Neural cell (in vitro differentiated cells): ENCODE data around the gene LAMP1. TPM values are rescaled to one million over a fixed set of nuclear protein-coding genes. Genes with fewer than 3 reads are reported as not detected.

Source experiments
- H2AFZ ChIP-seq: fragments of 200-600, 300-800 bp; sonication (generic), shearing (Covaris generic); 2 replicates; pipeline ENCODE4 v1.6.0; 2014; ENCODE audit warnings: low read depth, mild to moderate bottlenecking, antibody characterized with exemption, low read length, moderate library complexity
- H3F3A ChIP-seq: fragments of 200-600 bp; shearing (Covaris generic); 2 replicates; pipeline ENCODE4 v1.6.1; 2016; ENCODE audit warnings: mild to moderate bottlenecking, moderate library complexity, mixed read lengths, antibody characterized with exemption, low read length; ENCODE audit not compliant: insufficient read depth, poor library complexity, severe bottlenecking
- H3K27ac ChIP-seq: fragments of 200-600, 300-800 bp; sonication (generic), shearing (Covaris generic); 2 replicates; pipeline ENCODE4 v1.5.1; 2014; ENCODE audit warnings: mild to moderate bottlenecking, low read length, moderate library complexity
- H3K27me3 ChIP-seq: fragments of 300-800, 200-600 bp; sonication (generic), shearing (Covaris generic); 2 replicates; pipeline ENCODE4 v1.6.0; 2014; ENCODE audit warnings: mild to moderate bottlenecking, low read depth, low read length, moderate library complexity; ENCODE audit not compliant: insufficient read depth
- H3K36me3 ChIP-seq: fragments of 300-800, 200-600 bp; sonication (generic), shearing (Covaris generic); 2 replicates; pipeline ENCODE4 v1.5.1; 2014; ENCODE audit warnings: mild to moderate bottlenecking, antibody characterized with exemption, low read length, moderate library complexity; ENCODE audit not compliant: insufficient read depth
- H3K4me2 ChIP-seq: fragments of 300-800, 200-600 bp; sonication (generic), shearing (Covaris generic); 2 replicates; pipeline ENCODE4 v1.6.0; 2014; ENCODE audit warnings: mild to moderate bottlenecking, low read length
- H3K4me3 ChIP-seq: fragments of 300-800, 200-600 bp; sonication (generic), shearing (Covaris generic); 2 replicates; pipeline ENCODE4 v1.5.1; 2014; ENCODE audit warnings: mild to moderate bottlenecking, low read length, moderate library complexity
- H3K79me2 ChIP-seq: fragments of 200-600 bp; shearing (Covaris generic); replicated peaks from 2 replicates; pipeline ENCODE4 v1.6.0; 2014; ENCODE audit warnings: mild to moderate bottlenecking, low read length, moderate library complexity; ENCODE audit not compliant: insufficient read depth
- H3K9ac ChIP-seq: fragments of 300-800, 200-600 bp; sonication (generic), shearing (Covaris generic); 2 replicates; pipeline ENCODE4 v1.6.1; 2016; ENCODE audit warnings: mild to moderate bottlenecking, low read length, mixed read lengths
- H3K9me2 ChIP-seq: fragments of 200-600 bp; shearing (Covaris generic); 2 replicates; pipeline ENCODE4 v1.6.1; 2016; ENCODE audit warnings: mild to moderate bottlenecking, low read length, mixed read lengths; ENCODE audit not compliant: insufficient read depth
- H3K9me3 ChIP-seq: fragments of 200-600, 300-800 bp; sonication (generic), shearing (Covaris generic); 2 replicates; pipeline ENCODE4 v1.6.1; 2016; ENCODE audit warnings: mild to moderate bottlenecking, mixed run types, low read length, moderate library complexity, mixed read lengths
- H4K20me1 ChIP-seq: fragments of 200-600 bp; shearing (Covaris generic); 2 replicates; pipeline ENCODE4 v1.6.1; 2016; ENCODE audit warnings: mild to moderate bottlenecking, mixed run types; ENCODE audit not compliant: insufficient read depth
- CTCF ChIP-seq: fragments of 450-650 bp; IDR thresholded peaks from 2 replicates; pipeline ENCODE4 v1.5.1; 2014; ENCODE audit warnings: antibody characterized with exemption, mild to moderate bottlenecking, moderate library complexity; ENCODE audit not compliant: poor library complexity, severe bottlenecking
- EP300 ChIP-seq: fragments of 450-650 bp; conservative IDR thresholded peaks from 2 replicates; pipeline ENCODE4 v1.6.1; 2014; ENCODE audit warnings: antibody characterized with exemption, mild to moderate bottlenecking, moderate library complexity; ENCODE audit not compliant: poor library complexity, severe bottlenecking
- EZH2 ChIP-seq: fragments of 200-600, 300-800 bp; shearing (Covaris generic), sonication (generic); IDR thresholded peaks from 2 replicates; pipeline ENCODE4 v1.6.1; 2014; ENCODE audit warnings: antibody characterized with exemption, low read length, borderline replicate concordance, mild to moderate bottlenecking; ENCODE audit not compliant: insufficient read depth, poor library complexity, severe bottlenecking
- MXI1 ChIP-seq: fragments of 450-650 bp; conservative IDR thresholded peaks from 2 replicates; pipeline ENCODE4 v1.6.1; 2014; ENCODE audit warnings: antibody characterized with exemption, mild to moderate bottlenecking; ENCODE audit not compliant: poor library complexity, severe bottlenecking
- POLR2AphosphoS5 ChIP-seq: IDR thresholded peaks from 2 replicates; pipeline ENCODE4 v1.6.1; 2012
- RAD21 ChIP-seq: fragments of 450-650 bp; conservative IDR thresholded peaks from 2 replicates; pipeline ENCODE4 v1.6.1; 2014; ENCODE audit warnings: antibody characterized with exemption, mild to moderate bottlenecking, moderate library complexity
- SMC3 ChIP-seq: fragments of 450-650 bp; conservative IDR thresholded peaks from 2 replicates; pipeline ENCODE4 v1.6.1; 2014; ENCODE audit warnings: antibody characterized with exemption, mild to moderate bottlenecking, moderate library complexity; ENCODE audit not compliant: poor library complexity
- TAF1 ChIP-seq: IDR thresholded peaks from 2 replicates; pipeline ENCODE4 v1.6.1; 2012; ENCODE audit warnings: low read depth
- polyA plus RNA-seq: library from polyadenylated mRNA; depleted of rRNA; stranded (reverse); fragments of >200 nt; gene quantifications from 2 replicates; pipeline ENCODE4 v1.2.3, GENCODE V29; 2014
- TF ChIP-seq, protein P1 (sequence below): IDR thresholded peaks from 2 replicates; pipeline ENCODE4 v1.6.1; 2012; ENCODE audit warnings: borderline replicate concordance

LAMP1 gene
- polyA plus RNA-seq, 1 donor from 2014 or later, result 69.7 TPM

DNA sequence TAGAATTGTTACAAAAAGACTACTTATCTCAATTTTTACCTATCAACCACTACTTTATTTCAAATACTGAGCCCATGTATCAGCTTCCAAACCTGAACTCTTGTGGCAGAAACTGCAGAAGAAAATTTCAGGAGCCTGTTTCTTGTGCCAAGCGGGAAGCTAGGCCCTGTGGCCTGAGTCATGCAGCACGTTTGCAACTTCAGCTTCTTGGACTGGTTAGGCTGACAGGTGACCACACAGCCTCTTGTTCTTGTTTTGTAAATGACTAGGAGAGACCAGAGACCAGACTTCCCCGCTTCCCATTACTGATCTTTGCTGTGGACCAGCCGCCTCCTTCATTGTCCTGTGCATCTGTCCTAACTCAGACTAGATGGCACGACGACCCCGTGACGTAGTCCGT, 3.4 kb upstream of the LAMP1 start:
- no peak overlapping the region for H3K4me3 ChIP-seq
- no peak overlapping the region for H3K9ac ChIP-seq
- no peaks in the 10 kb centered on the region for H3K9me2 ChIP-seq
- no peaks in the 10 kb centered on the region for H3F3A ChIP-seq
- peaks cover 13% of the 10 kb centered on the region for H3K79me2 ChIP-seq
- no peaks in the 10 kb centered on the region for H3K36me3 ChIP-seq
- TF ChIP-seq RAD21, result no peak
- TF ChIP-seq POLR2AphosphoS5, result no peak
- no peak for TF ChIP-seq EZH2
- TF ChIP-seq CTCF, result no peak
- no peak for TF ChIP-seq MXI1
- no peak for TF ChIP-seq SMC3
- no peak for TF ChIP-seq TAF1
- TF ChIP-seq, protein P1, sequence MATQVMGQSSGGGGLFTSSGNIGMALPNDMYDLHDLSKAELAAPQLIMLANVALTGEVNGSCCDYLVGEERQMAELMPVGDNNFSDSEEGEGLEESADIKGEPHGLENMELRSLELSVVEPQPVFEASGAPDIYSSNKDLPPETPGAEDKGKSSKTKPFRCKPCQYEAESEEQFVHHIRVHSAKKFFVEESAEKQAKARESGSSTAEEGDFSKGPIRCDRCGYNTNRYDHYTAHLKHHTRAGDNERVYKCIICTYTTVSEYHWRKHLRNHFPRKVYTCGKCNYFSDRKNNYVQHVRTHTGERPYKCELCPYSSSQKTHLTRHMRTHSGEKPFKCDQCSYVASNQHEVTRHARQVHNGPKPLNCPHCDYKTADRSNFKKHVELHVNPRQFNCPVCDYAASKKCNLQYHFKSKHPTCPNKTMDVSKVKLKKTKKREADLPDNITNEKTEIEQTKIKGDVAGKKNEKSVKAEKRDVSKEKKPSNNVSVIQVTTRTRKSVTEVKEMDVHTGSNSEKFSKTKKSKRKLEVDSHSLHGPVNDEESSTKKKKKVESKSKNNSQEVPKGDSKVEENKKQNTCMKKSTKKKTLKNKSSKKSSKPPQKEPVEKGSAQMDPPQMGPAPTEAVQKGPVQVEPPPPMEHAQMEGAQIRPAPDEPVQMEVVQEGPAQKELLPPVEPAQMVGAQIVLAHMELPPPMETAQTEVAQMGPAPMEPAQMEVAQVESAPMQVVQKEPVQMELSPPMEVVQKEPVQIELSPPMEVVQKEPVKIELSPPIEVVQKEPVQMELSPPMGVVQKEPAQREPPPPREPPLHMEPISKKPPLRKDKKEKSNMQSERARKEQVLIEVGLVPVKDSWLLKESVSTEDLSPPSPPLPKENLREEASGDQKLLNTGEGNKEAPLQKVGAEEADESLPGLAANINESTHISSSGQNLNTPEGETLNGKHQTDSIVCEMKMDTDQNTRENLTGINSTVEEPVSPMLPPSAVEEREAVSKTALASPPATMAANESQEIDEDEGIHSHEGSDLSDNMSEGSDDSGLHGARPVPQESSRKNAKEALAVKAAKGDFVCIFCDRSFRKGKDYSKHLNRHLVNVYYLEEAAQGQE, result no peak
- no peak for TF ChIP-seq EP300
- no peak overlapping the region for H3K27ac ChIP-seq
- H3K9me3 ChIP-seq, result no peaks in the 10 kb centered on the region
- no peak overlapping the region for H3K4me2 ChIP-seq
- H2AFZ ChIP-seq, result no peak overlapping the region
- peaks cover 5% of the 10 kb centered on the region for H3K27me3 ChIP-seq
- no peaks in the 10 kb centered on the region for H4K20me1 ChIP-seq

GRCh38 chr13:113295776-113296175, 1.3 kb upstream of the LAMP1 start:
- H3K4me3 ChIP-seq, result no peak overlapping the region
- no peak overlapping the region for H2AFZ ChIP-seq
- TF ChIP-seq POLR2AphosphoS5, result no peak
- TF ChIP-seq TAF1, result no peak
- TF ChIP-seq, protein P1, result no peak
- no peak for TF ChIP-seq SMC3
- no peak for TF ChIP-seq RAD21
- TF ChIP-seq EP300, result no peak
- no peak for TF ChIP-seq EZH2
- no peak for TF ChIP-seq MXI1
- no peak for TF ChIP-seq CTCF
- peaks cover 29% of the 10 kb centered on the region for H3K79me2 ChIP-seq
- no peaks in the 10 kb centered on the region for H4K20me1 ChIP-seq
- no peak overlapping the region for H3K4me2 ChIP-seq
- H3K27me3 ChIP-seq, result peaks cover 5% of the 10 kb centered on the region
- no peaks in the 10 kb centered on the region for H3K9me3 ChIP-seq
- H3F3A ChIP-seq, result no peaks in the 10 kb centered on the region
- no peak overlapping the region for H3K27ac ChIP-seq
- H3K36me3 ChIP-seq, result no peaks in the 10 kb centered on the region
- H3K9ac ChIP-seq, result no peak overlapping the region
- H3K9me2 ChIP-seq, result no peaks in the 10 kb centered on the region
